Stomach (tissue), 9 donors: Measurements from ENCODE around the gene SPATA12. TPM values are rescaled to one million over a fixed set of nuclear protein-coding genes. Genes with fewer than 3 reads are reported as not detected.
A peak's percentile ranks its signal among the peaks of the same experiment; 100 is the strongest.

ENCODE experiments used
- DNase-seq, 2 donors: peaks; one replicate each; pipeline versions ENCODE4 v3.0.0 to v3.0.0-alpha.2; 2013 to 2019
- H3K27ac ChIP-seq, 5 donors: fragments of 200-600 bp in 4 of 5; sonication (generic) in 4 of 5; one replicate each; pipeline ENCODE4 v1.5.1; 2013 to 2019; ENCODE audit warnings: mild to moderate bottlenecking in 1 of 5, moderate library complexity in 1 of 5
- H3K27me3 ChIP-seq, 3 donors: fragments of 200-600 bp; sonication (generic); one replicate each; pipeline ENCODE4 v1.5.1; 2017 to 2019; ENCODE audit warnings: mixed run types in 1 of 3
- H3K36me3 ChIP-seq, 4 donors: fragments of 200-600 bp; sonication (generic); 1 replicate in 3 of 4; 2 replicates in 1 of 4; pipeline ENCODE4 v1.5.1; 2016 to 2019
- H3K4me1 ChIP-seq, 4 donors: fragments of 200-600 bp; sonication (generic); one replicate each; pipeline ENCODE4 v1.5.1; 2016 to 2019
- H3K4me3 ChIP-seq, 4 donors: fragments of 200-600 bp; sonication (generic) in 3 of 4; one replicate each; pipeline ENCODE4 v1.5.1; 2016 to 2019; ENCODE audit warnings: mild to moderate bottlenecking in 1 of 4
- H3K9me3 ChIP-seq, 4 donors: fragments of 200-600 bp; sonication (generic); one replicate each; pipeline ENCODE4 v1.5.1; 2016 to 2019
- CTCF ChIP-seq, 7 experiments: fragments of 450-650 bp in 4 of 7; fragments of 200-600 bp in 3 of 7; sonication (generic) in 3 of 7; IDR thresholded peaks; one replicate each; pipeline ENCODE4 v1.5.1; 2016 to 2019; ENCODE audit warnings: antibody characterized with exemption in 7 of 7, control low read depth in 2 of 7, mild to moderate bottlenecking in 1 of 7
- EP300 ChIP-seq: sonication (generic); formaldehyde crosslinking; IDR thresholded peaks from one replicate; pipeline ENCODE4 v1.6.1; 2017; ENCODE audit warnings: antibody characterized with exemption
- POLR2A ChIP-seq, 4 donors: fragments of 450-650 bp; IDR thresholded peaks; one replicate each; pipeline ENCODE4 v1.6.1; 2016; ENCODE audit warnings: antibody characterized with exemption in 4 of 4, control low read depth in 2 of 4, mild to moderate bottlenecking in 1 of 4, moderate library complexity in 1 of 4
- POLR2AphosphoS5 ChIP-seq, 3 donors: sonication (generic); formaldehyde crosslinking; IDR thresholded peaks; one replicate each; pipeline ENCODE4 v1.6.1; 2016; ENCODE audit warnings: antibody characterized with exemption in 3 of 3
- WGBS, 5 donors: extraction: QIAGEN DNeasy Blood & Tissue Kit in 3 of 5; methylation state at CpG; one replicate each; pipeline versions ENCODE4 v1.1.5 to v1.1.7; 2013 to 2018; 5-methylcytosine and 5-hydroxymethylcytosine counted together
- intact Hi-C: fragments of 100-400 bp; cut with DNase I; formaldehyde crosslinking; loops from one replicate; pipeline ENCODE4 v1.15.1; 2023; ENCODE audit warnings: low total_unique reads
- polyA plus RNA-seq, 3 donors: library from polyadenylated mRNA; stranded (reverse); fragments of 200-250 nt; gene quantifications; one replicate each; pipeline ENCODE4 v1.2.3, GENCODE V29; 2013
- total RNA-seq, 5 donors: library from RNA; depleted of rRNA; stranded (reverse); fragments of >200 nt; gene quantifications; one replicate each; pipeline versions ENCODE4 v1.1.0 to v1.2.3, GENCODE V29; 2014 to 2016
- donor health status: healthy with polysubstance abuse.
- donor health status: Bipolar disorder and iron deficiency.
- donor health status: healthy.

SPATA12 gene
- total and polyA plus RNA-seq, 8 donors: 0.05 to 0.31 TPM; not detected in 6

- peaks cover 0 to 17% (median 0%) of the 10 kb centered on the region in 4 donors for H3K4me1 ChIP-seq
- H3K9me3 ChIP-seq: no peaks in the 10 kb centered on the region
- TF ChIP-seq POLR2A (IDR thresholded peaks at IDR 0.05) (no peak), EP300 (no peak), POLR2AphosphoS5 (IDR thresholded peaks at IDR 0.05) (no peak), CTCF (IDR thresholded peaks at IDR 0.05) (no peak)
- WGBS, 5 donors: 58 to 73% (median 59%) methylated on average over 3 of the region's 3 CpGs
- no peak overlapping the region for H3K27ac ChIP-seq
- H3K27me3 ChIP-seq: no peaks in the 10 kb centered on the region
- intact Hi-C loops: no loop called here
- no peak overlapping the region for H3K4me3 ChIP-seq
- H3K36me3 ChIP-seq: peaks cover 0 to 10% (median 0%) of the 10 kb centered on the region in 4 donors
- DNase-seq: no peak
These were observed 57.8 kb downstream of the SPATA12 start for GRCh38 chr3:57118254-57118653.

DNA sequence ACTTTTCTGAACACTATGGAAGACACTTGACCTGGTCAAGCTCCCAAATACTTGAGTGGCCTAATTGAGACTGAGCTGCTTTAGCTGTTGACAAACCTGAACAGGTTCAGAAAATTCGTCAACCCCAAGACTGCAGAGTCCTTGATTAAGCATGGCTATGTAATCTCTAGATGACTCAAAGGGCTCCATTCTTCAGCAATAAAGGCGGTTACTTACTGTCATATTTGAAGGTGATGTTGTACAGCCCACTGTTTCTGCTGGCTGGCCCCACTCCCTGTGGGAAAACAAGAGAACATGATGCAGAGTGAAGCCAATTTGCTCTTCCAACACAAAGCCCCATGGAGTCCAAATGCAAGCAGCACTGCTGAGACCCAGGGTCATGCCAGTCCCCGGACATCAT, 59.6 kb downstream of the SPATA12 start:
- Histone ChIP-seq H3K4me3 (no peak overlapping the region), H3K4me1 (peaks cover 0 to 17% (median 0%) of the 10 kb centered on the region in 4 donors), H3K9me3 (no peaks in the 10 kb centered on the region), H3K27me3 (no peaks in the 10 kb centered on the region), H3K27ac (peak overlapping the region in 2 of 5 donors; percentile 35 to 66), H3K36me3 (no peaks in the 10 kb centered on the region)
- DNase-seq: peak in 1 of 2 donors; percentile 79
- intact Hi-C loops: no loop called here
- 72 to 94% (median 83%) methylated on average over 3 of the region's 3 CpGs for WGBS, 5 donors
- TF ChIP-seq POLR2A (IDR thresholded peaks at IDR 0.05): no peak
- no peak for TF ChIP-seq CTCF (IDR thresholded peaks at IDR 0.05)
- peak; percentile 3 for TF ChIP-seq EP300
- peak in 1 of 3 donors; percentile 62 for TF ChIP-seq POLR2AphosphoS5 (IDR thresholded peaks at IDR 0.05)

- 64 to 82% (median 74%) methylated on average over 10 of the region's 10 CpGs for WGBS, 5 donors
These were observed 60.1 kb downstream of the SPATA12 start for GRCh38 chr3:57120451-57121174.

More at GRCh38 chr3:57120451-57121174, 60.1 kb downstream of the SPATA12 start:
- intact Hi-C loops: no loop called here
- H3K9me3 ChIP-seq: no peaks in the 10 kb centered on the region
- H3K36me3 ChIP-seq: no peaks in the 10 kb centered on the region
- TF ChIP-seq POLR2AphosphoS5 (IDR thresholded peaks at IDR 0.05) (no peak), POLR2A (IDR thresholded peaks at IDR 0.05) (no peak), EP300 (no peak), CTCF (IDR thresholded peaks at IDR 0.05) (no peak)
- H3K4me3 ChIP-seq: no peak overlapping the region
- peaks cover 0 to 17% (median 0%) of the 10 kb centered on the region in 4 donors for H3K4me1 ChIP-seq
- peak overlapping the region in 2 of 5 donors; percentile 35 to 66 for H3K27ac ChIP-seq
- DNase-seq: peak in 1 of 2 donors; percentile 71
- H3K27me3 ChIP-seq: no peaks in the 10 kb centered on the region

Other genes with a start within 250 kb of the SPATA12 start
- gene IL17RD, start 104.7 kb downstream of the SPATA12 start, total RNA-seq: 10 to 100 TPM in 1 of 5 donors, 1 to 10 TPM in 3, under 1 TPM in 1; 0.72 to 10.1 (median 5.3) TPM
- gene IL17RD, start 104.7 kb downstream of the SPATA12 start, polyA plus RNA-seq: under 1 TPM in 2 of 3 donors, not detected in 1; 0.25 to 0.45 TPM
- 10 to 100 TPM in 1 of 5 donors, not detected in 4; 23.9 TPM for gene HESX1, start 139.3 kb downstream of the SPATA12 start, total RNA-seq
- gene HESX1, start 139.3 kb downstream of the SPATA12 start, polyA plus RNA-seq: 1 to 10 TPM in 2 of 3 donors, under 1 TPM in 1; 1.00 to 2.7 (median 1.8) TPM
- 10 to 100 TPM in 4 of 5 donors, 1 to 10 TPM in 1; 7.5 to 84.3 (median 33.9) TPM for gene APPL1, start 167.1 kb downstream of the SPATA12 start, total RNA-seq
- 10 to 100 TPM; 11.3 to 17.9 (median 14.4) TPM for gene APPL1, start 167.1 kb downstream of the SPATA12 start, polyA plus RNA-seq
- under 1 TPM in 1 of 5 donors, not detected in 4; 0.29 TPM for gene ASB14, start 232.0 kb downstream of the SPATA12 start, total RNA-seq
- gene ASB14, start 232.0 kb downstream of the SPATA12 start, polyA plus RNA-seq: not detected